DOHH2 (cell line): ENCODE measurements around the gene HOXA5.

Experiments
- CTCF ChIP-seq: fragments of 200-600 bp; sonication (generic); IDR thresholded peaks from one replicate; pipeline ENCODE4 v1.5.1; 2014; ENCODE audit warnings: antibody characterized with exemption, mild to moderate bottlenecking, low read depth, low read length; ENCODE audit not compliant: poor library complexity, severe bottlenecking
- EZH2phosphoT487 ChIP-seq: fragments of 200-600 bp; sonication (generic); IDR thresholded peaks from 2 replicates; pipeline ENCODE4 v1.6.1; 2017; ENCODE audit warnings: borderline replicate concordance, mild to moderate bottlenecking, antibody characterized with exemption, low read length, moderate library complexity, mixed read lengths

DNA sequence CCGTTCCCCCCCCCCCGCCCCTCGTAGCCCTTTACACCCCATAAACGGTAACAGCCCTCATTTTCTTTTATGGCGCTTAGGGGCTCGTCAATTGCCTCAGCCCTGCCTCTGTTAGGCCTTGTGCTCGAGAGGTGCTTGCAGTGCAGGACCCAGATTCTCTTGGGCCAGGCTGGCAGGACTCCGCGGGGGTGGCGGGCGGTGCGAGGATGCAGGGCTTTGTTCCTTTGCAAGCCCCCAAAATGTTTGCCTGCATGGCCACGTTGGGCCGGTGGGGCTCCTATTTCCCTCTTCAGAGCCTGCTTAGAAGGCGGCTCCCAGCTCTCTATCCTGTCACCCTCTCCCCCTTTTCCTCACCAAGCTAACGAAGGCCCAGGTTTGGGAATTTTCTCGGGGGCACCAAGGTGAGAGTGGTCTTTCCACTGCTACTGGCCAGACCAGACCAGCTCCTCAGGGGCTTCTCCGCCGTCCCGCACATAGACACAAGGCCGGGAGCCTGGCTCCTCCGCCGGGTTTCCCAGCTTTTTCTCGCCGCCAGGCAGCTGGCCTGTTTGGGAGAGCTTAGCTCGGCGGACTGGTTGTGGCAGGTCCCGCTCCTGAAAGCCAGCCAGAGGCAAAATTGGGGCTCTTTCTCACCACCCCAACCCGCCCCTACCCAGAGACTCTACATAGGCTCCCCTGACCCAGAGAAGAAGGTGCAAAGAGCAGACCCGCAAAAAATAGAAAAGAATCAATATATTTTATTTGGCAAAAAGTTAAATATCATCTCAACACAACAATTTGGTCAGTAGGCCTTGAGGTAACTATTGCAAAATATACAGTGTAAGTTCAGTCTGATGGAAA lies 18.5 kb upstream of the HOXA5 start:
- TF ChIP-seq CTCF (no peak), EZH2phosphoT487 (no peak)
